Measurements from ENCODE around the gene ZNF80. TPM values are rescaled to one million over a fixed set of nuclear protein-coding genes. Genes with fewer than 3 reads are reported as not detected.

ZNF80 gene
- total RNA-seq, 1 donor, result not detected

- Histone ChIP-seq H3K27me3 (ENCODE audit: insufficient read depth, low read length) (no peaks in the 10 kb centered on the region), H3K27ac (ENCODE audit: low read depth, low read length) (no peak overlapping the region), H3K4me2 (ENCODE audit: insufficient read depth, low read length) (no peak overlapping the region), H3K36me3 (ENCODE audit: insufficient read depth, low read length) (no peaks in the 10 kb centered on the region), H3K4me3 (ENCODE audit: insufficient read depth, low read length) (no peak overlapping the region), H4K20me1 (ENCODE audit: insufficient read depth, low read length) (no peaks in the 10 kb centered on the region), H3K9me3 (ENCODE audit: low read depth, low read length) (no peaks in the 10 kb centered on the region), H2AFZ (ENCODE audit: low read length) (peak overlapping the region; percentile 76), H3K79me2 (ENCODE audit: insufficient read depth, low read length) (no peaks in the 10 kb centered on the region), H3K4me1 (ENCODE audit: insufficient read depth, low read length) (no peaks in the 10 kb centered on the region)
- no peak for DNase-seq (ENCODE audit: insufficient read length, low spot score, missing footprints)
- TF ChIP-seq CTCF (IDR thresholded peaks at IDR 0.05; ENCODE audit: extremely low read depth, low read depth, low read length), result no peak
Measured at GRCh38 chr3:114274929-114275328, 37.6 kb upstream of the ZNF80 start.

GRCh38 chr3:114272271-114272670 is 34.9 kb upstream of the ZNF80 start:
- H3K27me3 ChIP-seq (ENCODE audit: insufficient read depth, low read length), result no peaks in the 10 kb centered on the region
- H3K79me2 ChIP-seq (ENCODE audit: insufficient read depth, low read length), result no peaks in the 10 kb centered on the region
- no peak for DNase-seq (ENCODE audit: insufficient read length, low spot score, missing footprints)
- H3K27ac ChIP-seq (ENCODE audit: low read depth, low read length), result no peak overlapping the region
- no peak overlapping the region for H3K4me3 ChIP-seq (ENCODE audit: insufficient read depth, low read length)
- no peak overlapping the region for H3K4me2 ChIP-seq (ENCODE audit: insufficient read depth, low read length)
- H3K9me3 ChIP-seq (ENCODE audit: low read depth, low read length), result no peaks in the 10 kb centered on the region
- no peak for TF ChIP-seq CTCF (IDR thresholded peaks at IDR 0.05; ENCODE audit: extremely low read depth, low read depth, low read length)
- no peaks in the 10 kb centered on the region for H4K20me1 ChIP-seq (ENCODE audit: insufficient read depth, low read length)
- H3K36me3 ChIP-seq (ENCODE audit: insufficient read depth, low read length), result no peaks in the 10 kb centered on the region
- no peak overlapping the region for H2AFZ ChIP-seq (ENCODE audit: low read length)
- H3K4me1 ChIP-seq (ENCODE audit: insufficient read depth, low read length), result no peaks in the 10 kb centered on the region

GRCh38 chr3:114270019-114270418 is 32.6 kb upstream of the ZNF80 start:
- H3K9me3 ChIP-seq (ENCODE audit: low read depth, low read length), result no peaks in the 10 kb centered on the region
- H3K79me2 ChIP-seq (ENCODE audit: insufficient read depth, low read length), result no peaks in the 10 kb centered on the region
- H3K27me3 ChIP-seq (ENCODE audit: insufficient read depth, low read length), result no peaks in the 10 kb centered on the region
- no peaks in the 10 kb centered on the region for H3K36me3 ChIP-seq (ENCODE audit: insufficient read depth, low read length)
- H4K20me1 ChIP-seq (ENCODE audit: insufficient read depth, low read length), result no peaks in the 10 kb centered on the region
- no peak overlapping the region for H2AFZ ChIP-seq (ENCODE audit: low read length)
- no peaks in the 10 kb centered on the region for H3K4me1 ChIP-seq (ENCODE audit: insufficient read depth, low read length)
- no peak overlapping the region for H3K4me2 ChIP-seq (ENCODE audit: insufficient read depth, low read length)
- no peak for DNase-seq (ENCODE audit: insufficient read length, low spot score, missing footprints)
- H3K27ac ChIP-seq (ENCODE audit: low read depth, low read length), result no peak overlapping the region
- TF ChIP-seq CTCF (IDR thresholded peaks at IDR 0.05; ENCODE audit: extremely low read depth, low read depth, low read length), result no peak
- H3K4me3 ChIP-seq (ENCODE audit: insufficient read depth, low read length), result no peak overlapping the region

GRCh38 chr3:114260152-114260551 is 22.8 kb upstream of the ZNF80 start:
- no peaks in the 10 kb centered on the region for H3K36me3 ChIP-seq (ENCODE audit: insufficient read depth, low read length)
- H3K4me2 ChIP-seq (ENCODE audit: insufficient read depth, low read length), result no peak overlapping the region
- H3K27me3 ChIP-seq (ENCODE audit: insufficient read depth, low read length), result no peaks in the 10 kb centered on the region
- no peaks in the 10 kb centered on the region for H3K4me1 ChIP-seq (ENCODE audit: insufficient read depth, low read length)
- DNase-seq (ENCODE audit: insufficient read length, low spot score, missing footprints), result no peak
- no peaks in the 10 kb centered on the region for H3K79me2 ChIP-seq (ENCODE audit: insufficient read depth, low read length)
- H3K4me3 ChIP-seq (ENCODE audit: insufficient read depth, low read length), result no peak overlapping the region
- H4K20me1 ChIP-seq (ENCODE audit: insufficient read depth, low read length), result no peaks in the 10 kb centered on the region
- H3K27ac ChIP-seq (ENCODE audit: low read depth, low read length), result no peak overlapping the region
- H3K9me3 ChIP-seq (ENCODE audit: low read depth, low read length), result no peaks in the 10 kb centered on the region
- no peak for TF ChIP-seq CTCF (IDR thresholded peaks at IDR 0.05; ENCODE audit: extremely low read depth, low read depth, low read length)
- no peak overlapping the region for H2AFZ ChIP-seq (ENCODE audit: low read length)
